ENCODE results near the gene ANKRD53. TPM values are rescaled to one million over a fixed set of nuclear protein-coding genes. Genes with fewer than 3 reads are reported as not detected.

ANKRD53 gene
- total RNA-seq, 1 experiment from 2014 or later = not detected

DNA sequence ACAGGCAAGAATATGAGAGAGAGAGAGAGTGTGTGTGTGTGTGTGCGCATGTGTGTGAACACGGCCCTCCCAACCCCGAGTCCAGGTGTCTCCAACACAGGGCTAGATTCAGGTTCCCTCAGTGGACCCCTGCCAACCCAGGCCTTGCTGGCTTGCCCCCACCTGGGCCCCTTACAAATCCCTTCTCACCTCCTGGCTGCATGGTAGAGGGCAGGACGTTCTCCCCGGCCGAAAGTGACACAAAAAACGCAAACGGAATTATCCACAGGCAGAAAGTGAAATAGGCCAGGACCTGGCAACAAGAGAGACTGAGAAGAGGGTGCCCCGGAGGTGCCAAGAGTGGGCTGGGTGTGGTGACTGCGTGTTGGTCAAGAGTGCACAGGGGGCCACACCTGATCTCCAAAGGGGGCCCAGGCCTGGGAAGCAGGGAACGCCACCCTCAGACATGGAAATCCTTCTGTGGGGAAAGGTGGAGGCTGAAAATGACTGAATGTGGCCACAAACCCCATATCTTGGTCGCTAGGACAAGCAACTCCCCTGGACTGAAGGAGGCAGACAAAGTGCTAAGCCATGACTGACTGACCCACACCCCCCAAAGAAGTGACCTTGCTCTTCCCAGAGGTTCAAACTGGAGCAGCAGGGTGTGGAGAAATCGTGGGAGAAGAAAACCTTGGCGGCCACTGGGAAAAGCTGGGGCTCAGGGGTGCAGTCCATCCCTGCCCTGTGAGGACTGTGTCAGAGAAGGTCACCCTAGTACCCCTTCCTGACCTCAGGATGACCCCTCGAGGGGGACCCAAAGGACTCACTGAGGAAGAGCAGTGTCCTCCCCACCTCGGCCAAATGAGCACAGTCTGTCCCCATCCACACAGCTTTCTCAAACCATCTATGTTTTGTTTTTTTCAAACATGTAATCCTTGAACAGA lies 10.6 kb downstream of the ANKRD53 start:
- H3K4me1 ChIP-seq (ENCODE audit: low read length) = peaks cover 19% of the 10 kb centered on the region
- H3K9me2 ChIP-seq (replicated peaks; ENCODE audit: insufficient read depth, low read length) = no peaks in the 10 kb centered on the region
- H2AFZ ChIP-seq (ENCODE audit: low read length) = no peak overlapping the region
- DNase-seq = no peak
- H3K4me3 ChIP-seq (ENCODE audit: low read length) = no peak overlapping the region
- H4K20me1 ChIP-seq (ENCODE audit: insufficient read depth, low read depth, low read length) = peaks cover 12% of the 10 kb centered on the region
- H3K4me2 ChIP-seq (ENCODE audit: low read depth, low read length, poor library complexity, severe bottlenecking) = no peak overlapping the region
- H3K27me3 ChIP-seq (ENCODE audit: low read length) = no peaks in the 10 kb centered on the region
- H3K36me3 ChIP-seq (ENCODE audit: insufficient read depth, low read length) = peaks cover 43% of the 10 kb centered on the region
- no peaks in the 10 kb centered on the region for H3K9me3 ChIP-seq (ENCODE audit: low read length)
- no peak overlapping the region for H3K27ac ChIP-seq (ENCODE audit: low read length)
- H3K79me2 ChIP-seq (ENCODE audit: low read length) = peaks cover 41% of the 10 kb centered on the region
- H3K9ac ChIP-seq (ENCODE audit: low read length) = no peak overlapping the region

- H3K79me2 ChIP-seq (ENCODE audit: low read length) = peaks cover 47% of the 10 kb centered on the region
- no peak overlapping the region for H2AFZ ChIP-seq (ENCODE audit: low read length)
- no peaks in the 10 kb centered on the region for H3K9me3 ChIP-seq (ENCODE audit: low read length)
- H3K9me2 ChIP-seq (replicated peaks; ENCODE audit: insufficient read depth, low read length) = no peaks in the 10 kb centered on the region
- no peak overlapping the region for H3K27ac ChIP-seq (ENCODE audit: low read length)
- peaks cover 43% of the 10 kb centered on the region for H3K36me3 ChIP-seq (ENCODE audit: insufficient read depth, low read length)
- no peak for DNase-seq
- no peak overlapping the region for H3K4me2 ChIP-seq (ENCODE audit: low read depth, low read length, poor library complexity, severe bottlenecking)
- H3K9ac ChIP-seq (ENCODE audit: low read length) = no peak overlapping the region
- H3K4me1 ChIP-seq (ENCODE audit: low read length) = peaks cover 13% of the 10 kb centered on the region
- H4K20me1 ChIP-seq (ENCODE audit: insufficient read depth, low read depth, low read length) = peaks cover 17% of the 10 kb centered on the region
- H3K27me3 ChIP-seq (ENCODE audit: low read length) = no peaks in the 10 kb centered on the region
- H3K4me3 ChIP-seq (ENCODE audit: low read length) = no peak overlapping the region
Observed at GRCh38 chr2:70990216-70990615, 11.8 kb downstream of the ANKRD53 start.

DNA sequence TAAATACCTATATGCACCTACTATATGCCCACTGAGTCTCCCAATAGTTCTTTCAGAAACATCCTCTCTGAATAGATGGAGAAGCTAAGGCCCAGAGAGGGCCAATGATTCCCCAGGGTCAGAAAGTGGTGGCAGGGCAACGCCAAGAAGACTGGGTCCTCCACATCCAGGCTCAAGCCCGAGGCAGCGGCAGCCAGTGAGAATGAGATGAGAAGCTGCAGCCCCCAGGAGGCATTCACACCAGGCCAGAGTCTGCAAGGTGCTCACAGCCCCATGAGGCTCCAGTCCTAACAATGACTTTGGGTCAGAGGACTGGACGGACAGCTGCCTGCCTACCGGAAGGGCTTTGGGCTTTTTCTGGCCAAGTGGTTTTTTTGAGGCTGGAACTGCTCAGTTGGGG lies 12.7 kb downstream of the ANKRD53 start:
- Histone ChIP-seq H3K36me3 (ENCODE audit: insufficient read depth, low read length) (peaks cover 35% of the 10 kb centered on the region), H3K79me2 (ENCODE audit: low read length) (peaks cover 47% of the 10 kb centered on the region), H3K4me1 (ENCODE audit: low read length) (peaks cover 22% of the 10 kb centered on the region), H3K9ac (ENCODE audit: low read length) (no peak overlapping the region), H3K4me3 (ENCODE audit: low read length) (no peak overlapping the region), H3K9me3 (ENCODE audit: low read length) (no peaks in the 10 kb centered on the region), H3K9me2 (replicated peaks; ENCODE audit: insufficient read depth, low read length) (no peaks in the 10 kb centered on the region), H4K20me1 (ENCODE audit: insufficient read depth, low read depth, low read length) (peaks cover 17% of the 10 kb centered on the region), H3K27me3 (ENCODE audit: low read length) (no peaks in the 10 kb centered on the region), H3K4me2 (ENCODE audit: low read depth, low read length, poor library complexity, severe bottlenecking) (no peak overlapping the region), H2AFZ (ENCODE audit: low read length) (no peak overlapping the region), H3K27ac (ENCODE audit: low read length) (no peak overlapping the region)
- DNase-seq = no peak

DNA sequence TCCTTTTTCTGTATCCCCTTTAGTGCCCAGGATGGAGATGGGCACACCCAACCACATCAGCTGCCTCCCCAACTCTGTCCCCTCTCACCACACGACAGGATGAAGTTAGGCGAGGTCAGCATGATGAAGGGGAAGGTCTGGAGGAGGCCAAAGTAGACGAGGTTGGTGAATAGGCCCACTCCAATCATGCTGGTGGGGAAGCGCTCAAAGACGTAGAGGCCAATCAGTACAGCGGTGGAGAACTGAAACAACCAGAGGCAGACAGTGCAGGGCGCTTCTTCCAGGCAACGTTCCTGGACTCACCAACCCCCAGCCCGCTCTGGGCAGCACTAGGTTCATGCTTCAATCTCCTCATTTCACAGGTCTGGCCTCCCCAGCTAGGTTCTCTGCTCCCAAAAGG lies 13.3 kb downstream of the ANKRD53 start:
- Histone ChIP-seq H3K4me2 (ENCODE audit: low read depth, low read length, poor library complexity, severe bottlenecking) (no peak overlapping the region), H3K27me3 (ENCODE audit: low read length) (no peaks in the 10 kb centered on the region), H3K79me2 (ENCODE audit: low read length) (peaks cover 47% of the 10 kb centered on the region), H4K20me1 (ENCODE audit: insufficient read depth, low read depth, low read length) (peaks cover 17% of the 10 kb centered on the region), H3K9me3 (ENCODE audit: low read length) (no peaks in the 10 kb centered on the region), H3K27ac (ENCODE audit: low read length) (no peak overlapping the region), H3K9me2 (replicated peaks; ENCODE audit: insufficient read depth, low read length) (no peaks in the 10 kb centered on the region), H3K4me1 (ENCODE audit: low read length) (peaks cover 23% of the 10 kb centered on the region), H3K4me3 (ENCODE audit: low read length) (no peak overlapping the region), H3K9ac (ENCODE audit: low read length) (no peak overlapping the region), H2AFZ (ENCODE audit: low read length) (no peak overlapping the region), H3K36me3 (ENCODE audit: insufficient read depth, low read length) (peaks cover 29% of the 10 kb centered on the region; the same call in 1 of the 2 replicates)
- no peak for DNase-seq

GRCh38 chr2:70992945-70993853 lies 14.8 kb downstream of the ANKRD53 start:
- Histone ChIP-seq H3K9ac (ENCODE audit: low read length) (peak overlapping the region; percentile 98), H3K9me3 (ENCODE audit: low read length) (no peaks in the 10 kb centered on the region), H3K4me1 (ENCODE audit: low read length) (peaks cover 23% of the 10 kb centered on the region), H3K36me3 (ENCODE audit: insufficient read depth, low read length) (peaks cover 24% of the 10 kb centered on the region; the same call in 1 of the 2 replicates), H3K79me2 (ENCODE audit: low read length) (peaks cover 47% of the 10 kb centered on the region), H3K4me2 (ENCODE audit: low read depth, low read length, poor library complexity, severe bottlenecking) (peak overlapping the region; percentile 80), H3K27ac (ENCODE audit: low read length) (no peak overlapping the region), H4K20me1 (ENCODE audit: insufficient read depth, low read depth, low read length) (peaks cover 17% of the 10 kb centered on the region), H3K27me3 (ENCODE audit: low read length) (no peaks in the 10 kb centered on the region), H3K4me3 (ENCODE audit: low read length) (peak overlapping the region; percentile 93), H2AFZ (ENCODE audit: low read length) (no peak overlapping the region), H3K9me2 (replicated peaks; ENCODE audit: insufficient read depth, low read length) (no peaks in the 10 kb centered on the region)
- DNase-seq = peak; percentile 64

DNA sequence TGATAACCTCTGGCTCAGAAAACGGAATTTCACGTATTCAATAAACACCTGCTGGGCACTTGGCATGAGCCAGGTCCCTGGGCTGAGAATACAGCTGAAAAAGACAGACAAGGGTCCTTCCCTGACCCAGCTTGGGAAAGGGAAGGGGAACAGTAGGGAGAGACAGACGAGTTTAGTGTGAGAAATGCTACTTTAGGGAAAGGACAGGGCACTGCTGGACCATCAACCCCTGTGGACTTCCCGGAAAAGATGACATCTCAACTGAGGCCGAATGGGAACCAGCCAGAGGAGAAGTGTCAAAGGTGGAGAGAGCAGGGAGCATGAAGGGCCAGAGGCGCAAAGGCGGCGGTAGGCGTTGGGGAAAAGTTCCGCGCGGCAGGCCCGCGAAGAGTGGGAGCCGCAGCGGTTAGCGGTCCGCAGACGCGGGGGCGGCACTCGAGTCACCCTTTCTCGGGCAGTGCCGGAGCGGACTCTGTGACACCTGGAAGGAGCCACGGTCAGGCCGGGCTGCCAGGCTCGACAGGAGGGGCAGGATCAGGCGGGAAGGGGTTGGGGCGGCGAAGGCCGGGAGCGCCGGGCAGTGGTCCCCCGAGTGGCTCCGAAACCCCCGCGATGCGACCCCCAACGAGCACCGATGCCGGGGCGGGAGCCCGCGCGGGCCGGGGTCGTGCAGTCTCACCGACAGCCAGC lies 15.7 kb downstream of the ANKRD53 start:
- Histone ChIP-seq H3K36me3 (ENCODE audit: insufficient read depth, low read length) (peaks cover 20% of the 10 kb centered on the region; the same call in 1 of the 2 replicates), H3K27me3 (ENCODE audit: low read length) (no peaks in the 10 kb centered on the region), H2AFZ (ENCODE audit: low read length) (no peak overlapping the region), H3K79me2 (ENCODE audit: low read length) (peaks cover 47% of the 10 kb centered on the region), H3K9me2 (replicated peaks; ENCODE audit: insufficient read depth, low read length) (no peaks in the 10 kb centered on the region), H3K27ac (ENCODE audit: low read length) (peak overlapping the region; percentile 4; the same call in 1 of the 2 replicates), H3K9me3 (ENCODE audit: low read length) (no peaks in the 10 kb centered on the region), H3K4me3 (ENCODE audit: low read length) (peak overlapping the region; percentile 93), H3K4me2 (ENCODE audit: low read depth, low read length, poor library complexity, severe bottlenecking) (peak overlapping the region; percentile 80), H3K9ac (ENCODE audit: low read length) (peak overlapping the region; percentile 98), H3K4me1 (ENCODE audit: low read length) (peaks cover 23% of the 10 kb centered on the region), H4K20me1 (ENCODE audit: insufficient read depth, low read depth, low read length) (peaks cover 17% of the 10 kb centered on the region)
- DNase-seq = peak; percentile 69

DNA sequence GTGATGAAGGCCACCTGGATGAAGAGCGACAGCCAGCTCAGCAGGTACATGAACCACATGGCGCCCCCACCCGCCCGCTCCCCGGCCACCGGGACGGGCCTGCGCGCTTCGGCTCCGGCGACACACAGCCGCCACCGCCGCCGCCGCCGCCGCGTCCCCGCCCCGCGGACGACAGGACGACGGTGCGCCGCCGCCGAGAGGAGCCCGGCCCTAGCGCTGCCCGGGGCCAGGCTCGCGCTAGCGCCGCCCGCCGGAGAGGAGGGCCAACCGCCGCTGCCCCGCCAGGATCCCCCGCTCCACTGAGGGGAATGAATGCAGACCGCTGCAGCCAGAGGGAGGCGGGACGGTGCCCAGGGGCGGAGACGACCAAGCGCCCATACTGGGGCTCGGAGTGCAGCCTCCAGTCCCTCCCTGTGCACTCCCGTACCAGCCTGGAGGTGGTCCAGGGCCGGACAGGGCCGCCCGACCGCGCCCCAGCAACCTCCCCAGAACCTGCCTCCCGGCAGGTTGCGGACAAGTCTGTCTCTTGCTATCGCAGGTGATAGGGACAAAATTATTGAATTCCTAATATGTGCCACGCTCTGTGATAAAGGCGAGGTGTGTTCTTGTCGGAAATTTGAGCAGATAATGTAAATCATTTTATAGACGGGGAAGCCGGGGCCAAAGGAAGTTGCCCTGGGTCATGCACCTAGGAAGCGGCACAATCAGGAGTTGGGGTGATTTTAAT lies 16.4 kb downstream of the ANKRD53 start, which contains the start of gene TEX261:
Gene TEX261 (minus strand): TSS at position 175 of the 727 bp plus-strand sequence. CDS start 116 bp downstream, at position 59.
- Histone ChIP-seq H3K27me3 (ENCODE audit: low read length) (no peaks in the 10 kb centered on the region), H3K9me3 (ENCODE audit: low read length) (no peaks in the 10 kb centered on the region), H3K9me2 (replicated peaks; ENCODE audit: insufficient read depth, low read length) (no peaks in the 10 kb centered on the region), H3K9ac (ENCODE audit: low read length) (peak within 1 kb of the TSS; percentile 98), H3K79me2 (ENCODE audit: low read length) (peaks cover 46% of the 10 kb centered on the region), H3K4me3 (ENCODE audit: low read length) (peak within 1 kb of the TSS; percentile 93), H3K36me3 (ENCODE audit: insufficient read depth, low read length) (peaks cover 16% of the 10 kb centered on the region; the same call in 1 of the 2 replicates), H4K20me1 (ENCODE audit: insufficient read depth, low read depth, low read length) (peaks cover 17% of the 10 kb centered on the region), H3K27ac (ENCODE audit: low read length) (peak within 1 kb of the TSS; percentile 64), H3K4me2 (ENCODE audit: low read depth, low read length, poor library complexity, severe bottlenecking) (peak within 1 kb of the TSS; percentile 82), H2AFZ (ENCODE audit: low read length) (peak within 1 kb of the TSS; percentile 74), H3K4me1 (ENCODE audit: low read length) (peaks cover 23% of the 10 kb centered on the region)
- peak; percentile 98 for DNase-seq

All from Karpas-422 (cell line).